ENCODE measurements around the gene ABHD17B.
"Not testable (repeated sequence)": the region's sequence is repeated elsewhere in the genome, so short reads cannot be mapped to it uniquely, and the experiment has no call there.

ABHD17B gene

GRCh38 chr9:71916834-71917534, 6.0 kb upstream of the ABHD17B start:
- no peak for DNase-seq (ENCODE audit: low read depth in 1 of 2, low spot score in 1 of 2)

GRCh38 chr9:71915495-71915894, 4.5 kb upstream of the ABHD17B start:
- no peak for DNase-seq (ENCODE audit: low read depth in 1 of 2, low spot score in 1 of 2)

- no peak for DNase-seq (ENCODE audit: low read depth in 1 of 2, low spot score in 1 of 2)
These were observed 929 bp upstream of the ABHD17B start for GRCh38 chr9:71911908-71912335.

- DNase-seq (ENCODE audit: low read depth in 1 of 2, low spot score in 1 of 2), result no peak
These were observed 338 bp downstream of the ABHD17B start for GRCh38 chr9:71910650-71911060.

GRCh38 chr9:71909887-71910649, 925 bp downstream of the ABHD17B start:
- DNase-seq (ENCODE audit: low read depth in 1 of 2, low spot score in 1 of 2), result peak in 1 of 2 donors; percentile 20

- DNase-seq (ENCODE audit: low read depth in 1 of 2, low spot score in 1 of 2), result no peak
These were observed 2.2 kb downstream of the ABHD17B start for GRCh38 chr9:71908825-71909224.

- DNase-seq (ENCODE audit: low read depth in 1 of 2, low spot score in 1 of 2), result no peak
These were observed 6.9 kb downstream of the ABHD17B start for GRCh38 chr9:71904076-71904475.

- no peak for DNase-seq (ENCODE audit: low read depth in 1 of 2, low spot score in 1 of 2)
These were observed 9.0 kb downstream of the ABHD17B start for GRCh38 chr9:71901695-71902597.

GRCh38 chr9:71898756-71899155, 12.2 kb downstream of the ABHD17B start:
- DNase-seq (ENCODE audit: low read depth in 1 of 2, low spot score in 1 of 2), result not testable (repeated sequence)

- no peak for DNase-seq (ENCODE audit: low read depth in 1 of 2, low spot score in 1 of 2)
These were observed 13.4 kb downstream of the ABHD17B start for GRCh38 chr9:71897577-71897976.

- DNase-seq (ENCODE audit: low read depth in 1 of 2, low spot score in 1 of 2), result no peak
These were observed 14.2 kb downstream of the ABHD17B start for GRCh38 chr9:71896761-71897160.

- DNase-seq (ENCODE audit: low read depth in 1 of 2, low spot score in 1 of 2), result no peak
These were observed 15.0 kb downstream of the ABHD17B start for GRCh38 chr9:71895955-71896354.

- DNase-seq (ENCODE audit: low read depth in 1 of 2, low spot score in 1 of 2), result no peak
These were observed 15.9 kb downstream of the ABHD17B start for GRCh38 chr9:71895117-71895516.

GRCh38 chr9:71891557-71892189, 19.3 kb downstream of the ABHD17B start:
- DNase-seq (ENCODE audit: low read depth in 1 of 2, low spot score in 1 of 2), result no peak

- DNase-seq (ENCODE audit: low read depth in 1 of 2, low spot score in 1 of 2), result no peak
These were observed 20.8 kb downstream of the ABHD17B start for GRCh38 chr9:71890042-71890679.

GRCh38 chr9:71887362-71887761, 23.6 kb downstream of the ABHD17B start:
- DNase-seq (ENCODE audit: low read depth in 1 of 2, low spot score in 1 of 2), result no peak

- no peak for DNase-seq (ENCODE audit: low read depth in 1 of 2, low spot score in 1 of 2)
These were observed 24.5 kb downstream of the ABHD17B start for GRCh38 chr9:71886541-71886940.

- no peak for DNase-seq (ENCODE audit: low read depth in 1 of 2, low spot score in 1 of 2)
These were observed 25.0 kb downstream of the ABHD17B start for GRCh38 chr9:71886015-71886414.

- DNase-seq (ENCODE audit: low read depth in 1 of 2, low spot score in 1 of 2), result no peak
These were observed 25.5 kb downstream of the ABHD17B start for GRCh38 chr9:71885467-71885866.

- no peak for DNase-seq (ENCODE audit: low read depth in 1 of 2, low spot score in 1 of 2)
These were observed 27.0 kb downstream of the ABHD17B start for GRCh38 chr9:71884005-71884404.
